Ramos (cell line): ENCODE results near the gene CA12.

Experiments
- in situ Hi-C: fragments of 300-500 bp; cut with MboI; formaldehyde crosslinking; loops from one replicate; pipeline ENCODE4 v1.14.3; 2022; ENCODE audit warnings: low sequenced_read_pairs; ENCODE audit not compliant: unreplicated experiment

Gene CA12

DNA sequence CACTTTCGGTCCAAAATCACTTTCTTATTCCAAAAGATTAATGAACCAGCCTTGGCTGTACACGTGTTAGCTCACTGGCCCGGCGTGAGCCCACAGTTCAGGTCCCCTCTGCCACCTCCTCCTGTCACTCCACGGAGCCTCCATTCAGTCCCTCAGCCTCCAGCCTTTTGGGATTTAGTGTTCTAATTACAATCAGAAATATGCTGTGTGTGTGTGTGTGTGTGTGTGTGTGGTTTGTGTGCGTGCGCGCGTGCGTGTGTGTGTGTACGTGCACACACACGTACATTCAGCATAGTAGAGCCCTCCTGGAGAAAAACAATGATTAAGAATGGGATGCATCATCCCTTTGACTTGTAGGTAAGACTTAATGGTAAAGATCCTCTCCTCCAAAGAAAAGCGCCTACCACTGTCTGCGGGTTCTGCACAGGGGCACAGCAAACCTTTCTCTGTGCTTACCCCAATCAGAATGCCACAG is 801 bp downstream of the CA12 start:
- in situ Hi-C loops: no loop called here

DNA sequence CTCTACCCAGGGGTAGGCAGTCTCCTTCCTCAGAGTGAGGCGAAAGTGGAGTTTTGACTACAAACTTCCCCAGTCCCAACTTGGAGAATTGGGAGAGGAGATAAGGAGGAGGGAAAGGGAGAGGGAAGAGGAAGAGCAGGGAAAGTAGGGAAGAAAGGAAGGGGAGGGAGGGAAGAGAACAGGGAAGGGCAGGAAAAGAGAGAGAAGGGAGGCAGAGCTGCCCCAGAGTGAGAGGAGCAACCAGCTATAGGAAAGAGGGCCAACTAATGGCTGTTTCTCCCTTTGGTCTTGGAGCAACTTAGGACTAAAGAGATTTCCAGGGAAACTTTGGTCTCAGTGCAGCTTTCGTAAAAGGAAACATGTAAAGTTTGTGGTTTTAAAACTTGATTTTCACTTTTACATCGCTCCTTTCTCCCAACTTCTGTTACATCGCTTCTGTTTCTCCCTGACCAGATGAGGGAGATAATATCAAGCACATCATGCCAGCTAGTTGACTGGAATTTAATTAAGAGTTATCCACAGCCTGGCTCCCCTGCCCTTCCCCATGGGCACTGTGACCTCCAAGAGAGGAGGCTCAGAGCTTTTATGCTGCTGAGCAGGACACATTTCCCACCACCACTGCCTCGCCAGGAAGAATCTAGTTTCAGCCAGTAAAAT is 1.4 kb downstream of the CA12 start:
- in situ Hi-C loops: no loop called here

DNA sequence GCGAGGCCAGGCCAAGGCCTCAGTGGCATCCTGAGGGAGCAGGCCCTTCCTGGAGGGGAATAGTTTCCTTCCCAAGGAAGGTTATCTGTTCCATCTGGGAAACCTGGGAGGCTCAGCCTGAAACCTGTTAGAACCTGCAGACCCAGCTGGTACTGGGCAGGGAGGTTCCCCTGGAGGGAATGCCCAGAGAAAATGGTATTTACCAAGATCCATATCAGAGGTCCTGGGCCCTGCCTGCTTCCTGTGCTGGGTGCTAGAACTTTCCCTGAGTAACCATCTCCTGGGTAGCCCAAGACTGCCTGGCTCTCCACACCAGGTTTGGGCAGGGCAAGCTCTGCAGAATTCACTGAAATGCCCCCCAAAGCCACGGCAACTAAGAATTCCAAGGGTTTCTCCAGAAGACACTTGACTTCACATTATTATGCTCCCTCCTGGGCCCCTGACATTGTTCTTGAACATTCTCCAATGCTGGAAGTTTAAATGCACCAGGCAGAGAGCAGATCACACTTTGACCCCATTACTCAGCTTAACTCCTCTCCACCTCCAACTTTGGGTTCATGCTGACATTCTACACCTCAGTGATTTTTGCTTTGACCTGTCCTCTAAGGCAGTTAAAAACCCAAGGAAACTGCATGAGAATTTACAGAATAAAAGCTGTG is 2.0 kb downstream of the CA12 start:
- in situ Hi-C loops: no loop called here

DNA sequence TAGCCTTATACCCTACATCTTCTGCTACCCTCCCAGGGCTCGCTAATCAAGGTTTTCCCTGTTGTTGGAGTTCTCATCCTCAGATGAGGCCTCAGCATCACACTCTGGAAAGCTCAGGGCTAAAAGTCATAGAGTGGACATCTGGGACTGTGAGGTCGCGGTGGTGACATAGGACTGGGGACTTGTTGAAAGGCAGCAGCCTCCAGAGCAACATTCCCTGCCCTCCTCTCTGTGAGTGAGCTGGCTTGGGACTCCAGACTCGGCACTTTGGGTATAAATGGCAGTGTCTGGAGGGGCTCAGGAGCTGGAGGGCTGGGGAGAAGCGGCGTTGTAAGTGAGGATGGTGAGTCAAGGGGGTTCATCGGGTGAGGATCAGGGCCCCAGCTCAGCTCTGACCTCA is 2.7 kb downstream of the CA12 start:
- in situ Hi-C loops: no loop called here

DNA sequence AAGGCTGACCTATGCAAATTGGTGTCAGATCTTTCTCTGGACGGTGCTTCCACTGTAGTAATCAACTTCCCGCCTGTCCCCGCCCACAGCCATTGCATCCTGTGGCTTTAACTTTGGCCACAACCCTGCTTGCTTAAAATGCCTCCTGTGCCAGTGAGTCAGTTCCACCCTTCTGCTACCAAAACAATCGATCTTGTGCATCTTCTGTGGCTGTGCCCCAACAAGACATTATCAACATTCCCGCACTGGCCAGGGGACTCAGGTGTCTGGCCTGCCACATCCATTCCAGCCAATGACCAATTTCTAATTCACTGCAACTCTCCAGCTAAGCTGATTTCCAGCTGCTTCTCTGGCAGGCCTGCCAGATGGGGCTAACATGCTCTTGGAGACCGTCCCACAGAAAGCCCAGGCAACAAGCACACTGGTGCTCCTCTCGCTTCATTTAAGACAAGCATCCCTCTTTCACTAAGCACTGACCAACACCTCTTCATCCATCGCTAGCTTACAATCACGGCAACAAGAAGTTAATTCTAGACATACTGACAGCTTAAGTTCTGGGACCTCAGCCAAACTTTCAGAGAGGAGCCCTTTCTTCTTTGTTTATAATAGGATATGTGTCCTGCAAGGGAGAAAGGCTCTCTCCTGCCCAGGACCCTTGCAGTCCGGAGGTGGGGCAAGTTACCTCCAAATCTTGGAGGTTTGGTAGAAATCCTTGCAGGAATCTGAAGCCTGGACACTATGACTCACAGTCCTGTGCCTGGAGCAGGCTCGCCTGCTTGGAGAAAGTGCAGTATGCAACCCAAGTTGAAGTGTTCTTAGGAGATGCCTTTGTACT is 6.7 kb downstream of the CA12 start:
- in situ Hi-C loops: no loop called here

DNA sequence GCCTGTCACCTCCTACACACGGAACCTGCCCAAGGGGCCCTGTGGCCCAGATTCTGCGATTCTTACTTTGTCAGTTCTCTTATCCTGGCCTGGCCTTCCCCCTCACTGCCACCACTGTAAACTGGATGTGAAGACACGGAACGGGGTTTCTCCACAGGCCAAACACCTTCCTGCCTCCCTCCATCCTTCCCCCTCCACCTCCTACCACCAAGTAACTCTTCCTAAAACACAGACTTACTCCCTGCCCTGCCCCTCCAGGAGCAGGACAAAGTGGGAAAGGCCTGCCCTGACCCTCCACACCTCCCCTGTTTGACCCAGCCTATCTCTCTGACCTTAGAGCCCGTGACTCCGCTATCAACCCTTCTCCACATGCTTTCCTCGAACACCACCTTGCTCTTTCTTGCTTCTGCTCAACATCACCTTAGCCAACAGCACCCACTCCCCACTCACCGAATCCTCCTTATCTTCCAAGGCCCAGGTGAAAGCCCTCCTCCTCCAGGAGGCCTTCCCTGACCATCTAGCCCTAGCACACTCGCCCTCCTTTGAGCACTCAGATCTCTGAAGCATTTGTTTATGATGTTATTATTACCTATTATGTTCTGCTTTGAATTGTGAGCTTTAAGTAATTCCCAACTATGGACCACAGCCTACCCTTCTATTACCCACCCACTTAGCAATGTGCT is 7.6 kb downstream of the CA12 start:
- in situ Hi-C loops: no loop called here

DNA sequence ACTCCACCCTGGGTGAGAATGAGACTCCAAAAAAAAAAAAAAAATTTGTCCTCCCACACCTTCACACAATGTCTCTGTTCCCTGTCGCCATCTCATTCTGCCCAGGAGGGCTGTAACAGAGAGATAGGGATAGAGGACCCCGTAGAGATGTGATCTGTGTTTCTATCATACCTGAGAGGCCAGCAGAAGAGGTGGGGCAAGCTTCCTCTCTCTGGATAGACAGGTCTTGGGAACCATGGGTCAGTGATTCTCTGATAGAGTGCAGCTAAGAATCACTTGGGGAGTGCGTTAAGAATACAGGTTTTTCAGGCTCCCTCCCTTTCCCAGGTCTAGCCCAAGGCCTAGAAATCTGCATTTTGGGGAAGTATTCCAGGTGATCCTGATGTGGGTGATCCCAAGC is 8.3 kb downstream of the CA12 start:
- in situ Hi-C loops: no loop called here

DNA sequence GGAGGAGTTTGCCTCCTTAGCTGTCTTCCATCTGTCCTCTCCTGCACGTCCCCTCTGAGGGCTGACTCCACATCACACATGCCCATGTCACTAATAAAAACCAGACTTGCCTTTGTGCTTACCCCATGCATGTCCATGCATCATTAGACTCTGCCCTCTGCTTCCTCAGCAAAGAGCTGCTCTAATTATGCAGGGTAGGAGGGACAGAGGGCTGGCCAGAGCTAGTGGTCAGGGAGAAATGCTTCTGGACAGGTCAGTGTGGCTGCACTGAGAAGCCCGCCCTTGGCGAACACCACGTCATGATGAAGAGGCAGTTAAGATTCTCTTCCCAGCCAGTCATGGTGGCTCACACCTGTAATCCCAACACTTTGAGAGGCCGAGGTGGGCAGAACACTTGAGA is 8.9 kb downstream of the CA12 start:
- in situ Hi-C loops: no loop called here

DNA sequence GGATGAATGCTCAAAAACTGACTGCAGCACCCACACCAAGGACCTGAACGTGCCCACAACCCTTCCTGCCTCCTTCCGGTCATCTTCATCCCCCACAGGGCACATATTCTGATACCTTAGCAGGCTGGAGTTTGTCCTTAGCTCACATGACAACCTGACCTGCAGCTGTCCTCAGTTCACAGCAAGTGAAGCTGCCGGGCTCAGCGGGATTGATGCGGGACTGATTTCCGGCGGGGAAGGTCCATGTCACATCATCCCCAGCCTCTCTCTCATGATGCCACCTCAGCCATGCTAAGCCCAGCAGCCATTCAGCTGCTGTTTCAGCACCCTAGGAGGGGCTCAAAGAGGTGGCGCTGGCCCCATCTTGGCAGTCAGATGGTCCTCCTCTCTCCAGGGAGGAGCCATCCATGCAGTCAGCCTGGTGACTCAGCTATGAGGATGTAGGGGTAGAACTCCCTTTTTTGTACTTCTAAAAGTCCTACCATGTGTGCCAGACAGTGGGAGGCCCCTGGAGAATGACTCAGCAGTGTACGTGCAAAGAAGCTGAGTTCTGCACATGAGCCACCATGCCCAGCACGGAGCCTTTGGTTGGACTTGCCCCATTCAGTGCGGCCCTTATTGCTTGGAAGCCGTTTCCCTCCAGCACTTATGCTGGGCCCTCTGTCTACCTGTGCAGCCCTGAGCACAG is 9.5 kb downstream of the CA12 start:
- in situ Hi-C loops: no loop called here

DNA sequence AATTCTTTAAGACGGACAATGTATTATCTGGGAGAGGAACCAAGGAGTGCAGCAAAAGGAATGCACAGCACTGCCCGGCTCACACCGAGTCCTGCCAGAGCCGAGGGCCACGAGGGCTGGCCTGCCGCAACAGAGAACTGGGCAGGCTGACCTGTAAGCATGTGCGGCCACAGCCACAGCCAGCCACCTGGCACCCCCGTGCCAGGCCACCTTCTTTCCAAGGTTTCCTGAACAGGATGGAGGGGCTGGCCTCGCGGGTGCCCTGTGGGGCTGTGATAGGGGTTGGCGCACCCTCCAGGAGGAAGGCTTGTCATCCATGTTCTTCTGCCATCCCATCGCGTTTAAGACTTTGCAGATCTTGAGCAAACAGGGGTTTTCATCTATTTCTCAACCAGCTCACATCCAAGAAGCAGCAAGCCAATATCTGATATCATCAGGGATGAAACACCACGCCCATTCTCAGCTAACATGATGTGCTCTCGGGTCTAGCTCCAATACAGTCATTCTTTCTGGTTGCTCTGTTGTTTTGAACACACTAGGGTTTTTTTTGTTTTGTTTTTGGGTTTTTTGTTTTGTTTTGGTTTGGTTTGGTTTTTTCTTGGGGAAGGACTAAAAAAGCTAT is 10.2 kb downstream of the CA12 start:
- in situ Hi-C loops: no loop called here

DNA sequence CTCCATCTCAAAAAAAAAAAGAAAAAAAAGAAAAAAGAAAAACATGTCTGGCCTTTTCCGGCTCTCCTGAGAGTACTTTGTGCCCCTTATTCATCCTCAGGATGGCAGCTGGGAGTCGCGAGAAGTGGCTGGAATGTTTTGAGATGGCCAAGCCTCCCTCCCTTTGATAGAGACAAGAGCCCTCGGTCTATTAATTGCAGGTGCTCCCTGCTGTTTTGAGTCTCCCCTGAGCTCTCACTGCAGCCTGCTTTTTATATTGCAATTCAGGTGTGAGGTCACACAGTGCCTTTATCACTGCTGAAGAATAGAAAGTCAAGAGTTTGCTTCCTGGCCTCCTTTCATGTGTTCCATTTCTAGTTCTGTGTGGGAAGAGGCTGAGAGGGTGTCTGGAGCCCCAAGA is 10.9 kb downstream of the CA12 start:
- in situ Hi-C loops: no loop called here

DNA sequence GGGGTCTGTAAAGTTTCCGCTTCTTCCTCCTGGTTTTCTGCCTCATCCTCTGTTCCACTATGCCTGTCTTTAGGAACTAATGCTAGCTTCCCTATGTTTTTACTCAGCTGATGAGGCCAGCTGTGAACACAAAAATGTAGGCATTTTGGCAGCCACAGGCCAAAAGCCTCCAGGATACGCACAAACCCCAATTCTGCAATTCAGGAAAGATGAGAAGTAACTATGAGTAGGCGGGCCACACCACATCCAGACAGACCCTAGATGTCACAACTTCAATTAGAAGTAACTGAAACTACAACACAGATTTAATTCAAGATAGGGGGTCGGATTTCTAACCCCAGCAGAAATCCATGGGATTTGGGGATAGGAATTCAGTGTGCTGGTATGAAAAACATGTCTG is 11.9 kb downstream of the CA12 start:
- in situ Hi-C loops: no loop called here

DNA sequence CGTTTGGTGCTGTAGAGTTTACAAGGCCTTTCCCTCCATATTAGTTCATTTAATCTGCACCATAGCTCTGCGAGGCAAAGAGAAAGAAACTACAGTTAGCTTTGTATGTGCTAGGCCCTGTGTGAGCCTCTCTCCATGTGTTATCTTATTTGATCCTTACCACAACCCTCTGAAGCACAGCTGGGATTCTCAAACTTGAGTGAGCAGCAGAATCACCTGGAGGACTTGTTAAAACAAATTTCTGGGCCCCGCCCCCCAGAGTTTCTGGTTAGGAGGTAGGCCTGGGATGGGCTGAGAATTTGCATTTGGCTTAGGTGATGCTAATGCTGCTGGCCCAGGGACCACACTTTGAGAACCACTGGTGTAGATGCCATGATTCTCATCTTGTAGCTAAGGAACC is 12.3 kb downstream of the CA12 start:
- in situ Hi-C loops: no loop called here

DNA sequence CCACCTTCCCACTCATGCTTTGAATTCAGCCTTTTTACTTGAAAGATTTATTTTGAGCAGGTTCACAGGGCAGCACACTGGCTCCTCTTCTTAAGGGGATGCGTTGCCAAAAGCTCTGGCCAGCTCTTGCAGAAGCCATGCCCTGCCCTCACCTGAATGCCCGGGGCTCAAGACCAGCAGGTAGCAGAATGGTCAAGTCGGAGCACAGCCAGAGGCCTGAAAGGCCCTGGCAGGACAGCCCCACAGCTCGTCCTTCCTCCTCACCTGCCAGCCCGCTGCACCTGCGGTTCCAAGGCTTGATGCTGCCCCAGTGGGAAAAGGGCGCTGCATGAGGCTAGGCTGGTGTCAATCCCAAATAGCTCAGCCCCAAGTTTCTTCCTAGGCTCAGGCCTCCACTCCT is 13.1 kb downstream of the CA12 start:
- in situ Hi-C loops: no loop called here

DNA sequence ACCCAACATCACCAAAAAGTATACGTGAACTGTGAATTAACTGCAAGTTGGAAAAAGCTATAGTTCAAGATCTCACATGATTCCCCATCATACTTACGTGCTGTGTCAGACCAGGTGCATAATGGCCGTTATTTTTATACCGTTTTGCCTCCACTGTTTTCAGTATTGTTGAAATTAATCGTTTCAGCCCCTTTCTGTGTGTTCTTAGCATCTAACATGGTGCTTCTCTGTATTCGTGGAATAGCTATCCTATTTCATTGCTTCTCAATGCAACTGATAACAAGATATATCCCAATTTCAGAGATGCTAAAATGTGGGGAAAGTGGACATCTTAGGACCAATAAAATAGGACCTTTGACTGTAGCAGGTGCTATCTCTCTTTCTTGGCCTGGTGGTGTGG is 13.7 kb downstream of the CA12 start:
- in situ Hi-C loops: no loop called here

DNA sequence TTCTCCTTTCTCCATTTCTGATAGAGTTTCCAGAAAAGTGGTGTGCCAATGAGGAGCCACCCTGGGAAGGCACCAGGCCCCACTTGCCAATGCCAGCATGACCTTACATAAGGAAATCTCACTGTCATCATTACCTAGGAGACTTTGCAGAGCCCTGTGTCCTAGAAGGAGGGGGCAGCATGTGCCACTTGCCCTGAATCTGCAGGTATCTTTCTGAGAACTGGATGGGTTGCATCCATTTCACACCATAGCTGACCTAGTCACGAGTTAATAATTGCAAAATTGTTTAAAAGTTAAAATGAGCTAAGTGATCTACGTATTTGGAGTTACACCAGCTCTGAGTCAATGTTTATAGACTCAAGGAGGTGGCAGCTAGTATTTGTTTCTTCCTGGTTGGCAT is 14.3 kb downstream of the CA12 start:
- in situ Hi-C loops: no loop called here

DNA sequence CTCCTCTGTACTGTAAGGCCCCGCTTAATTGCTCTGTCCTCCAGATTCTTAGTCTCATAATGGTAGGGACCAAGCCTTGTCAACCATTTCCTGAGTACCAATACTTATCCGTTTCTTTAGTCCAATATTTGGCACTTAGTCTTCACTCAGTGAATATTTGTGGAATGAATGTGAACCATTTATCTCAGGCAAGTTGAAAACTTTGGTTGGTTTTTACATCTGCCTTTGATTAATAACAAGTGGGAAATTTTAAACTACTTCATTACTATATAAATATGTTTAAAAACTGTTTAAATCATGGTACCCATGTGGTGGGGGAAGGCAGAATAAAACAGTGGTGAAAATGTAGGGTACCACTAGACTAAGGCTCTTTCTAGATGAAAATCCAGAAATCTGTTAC is 15.2 kb downstream of the CA12 start:
- in situ Hi-C loops: no loop called here

DNA sequence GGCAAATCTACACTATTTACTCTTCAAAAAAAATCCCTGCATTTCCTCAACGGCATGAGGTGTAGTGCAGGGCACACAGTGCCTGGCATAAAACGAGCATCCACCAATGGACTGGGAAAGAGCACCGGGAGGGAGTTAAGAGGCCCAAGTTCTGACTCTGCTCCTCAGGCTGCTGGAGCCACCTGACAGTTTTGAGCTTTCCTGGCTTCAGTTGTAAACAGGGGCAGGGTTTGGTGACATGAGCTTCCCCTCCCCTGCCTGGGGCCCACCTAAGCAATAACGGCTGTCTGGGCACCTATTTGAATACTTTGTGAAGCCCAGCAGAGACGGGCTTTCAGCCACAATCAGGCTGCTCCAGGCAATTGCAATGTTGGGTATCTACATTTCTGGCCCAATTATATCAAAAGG is 16.4 kb downstream of the CA12 start:
- in situ Hi-C loops: no loop called here

DNA sequence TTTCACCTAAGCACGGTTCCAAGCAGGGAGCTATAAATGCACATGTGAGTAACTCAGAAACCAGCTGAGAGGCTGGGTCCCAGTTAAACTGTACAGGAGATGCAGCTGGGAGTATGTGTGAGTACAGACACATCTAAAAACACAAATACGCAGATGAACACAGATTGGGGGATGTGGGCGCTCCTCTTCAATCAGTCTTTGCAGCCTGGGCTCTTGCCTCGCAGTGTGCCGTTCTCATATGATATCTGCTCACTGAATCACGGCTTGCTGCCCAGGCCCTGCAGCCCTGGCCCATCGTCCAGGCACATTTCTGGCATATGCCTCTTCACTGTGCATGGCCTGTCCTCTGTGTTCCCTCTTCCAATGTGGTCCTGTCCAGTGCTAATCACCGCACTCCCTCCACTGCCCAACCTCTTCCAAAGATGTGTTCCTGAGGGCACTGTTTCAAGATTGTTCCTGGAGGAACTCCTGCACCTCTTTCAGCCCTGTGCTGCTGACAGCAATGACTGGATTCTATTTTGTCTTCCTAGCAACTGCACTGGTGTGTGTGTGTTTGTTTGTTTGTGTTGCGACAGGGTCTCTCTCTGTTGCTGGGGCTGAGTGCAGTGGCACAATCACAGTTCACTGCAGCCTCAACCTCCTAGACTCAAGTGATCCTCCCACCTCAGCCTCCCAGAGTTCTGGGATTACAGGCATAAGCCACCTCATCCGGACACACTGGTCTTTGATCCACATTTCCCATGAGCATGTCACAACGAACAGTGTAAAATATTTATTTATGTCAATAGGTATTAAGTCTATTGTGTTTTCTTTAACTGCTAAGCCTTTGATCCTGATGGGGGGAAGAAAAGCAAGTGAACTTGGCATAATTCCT is 17.0 kb downstream of the CA12 start:
- in situ Hi-C loops: no loop called here
